NCI-H82 (cell line): Measurements from ENCODE around the gene VPS18.
A peak's percentile ranks its signal among the peaks of the same experiment; 100 is the strongest.

Experiments
- DNase-seq: peaks from one replicate; lab custom pipeline; 2025; lab: John Stamatoyannopoulos, UW

Gene VPS18

DNA sequence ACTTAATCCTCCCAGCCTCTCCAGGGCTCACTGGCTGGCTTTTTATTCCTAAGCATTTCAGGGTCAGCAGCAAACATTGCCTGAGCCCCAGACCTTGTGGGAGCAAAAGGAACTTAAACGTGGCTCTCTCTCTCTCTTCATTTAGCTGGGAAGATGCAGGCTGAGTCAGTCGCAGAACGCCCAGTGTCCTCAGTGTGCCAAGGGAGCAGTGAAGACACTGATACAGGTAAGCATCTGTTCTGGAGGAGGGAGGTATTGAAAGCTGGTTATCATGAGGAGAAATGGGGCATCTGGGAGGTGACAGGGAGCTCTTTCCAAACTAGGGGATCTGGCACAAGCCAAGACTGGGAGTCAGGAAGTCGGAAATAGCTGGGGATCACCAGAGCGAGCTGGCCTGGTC, 24.6 kb upstream of the VPS18 start:
- DNase-seq: peak; percentile 45

DNA sequence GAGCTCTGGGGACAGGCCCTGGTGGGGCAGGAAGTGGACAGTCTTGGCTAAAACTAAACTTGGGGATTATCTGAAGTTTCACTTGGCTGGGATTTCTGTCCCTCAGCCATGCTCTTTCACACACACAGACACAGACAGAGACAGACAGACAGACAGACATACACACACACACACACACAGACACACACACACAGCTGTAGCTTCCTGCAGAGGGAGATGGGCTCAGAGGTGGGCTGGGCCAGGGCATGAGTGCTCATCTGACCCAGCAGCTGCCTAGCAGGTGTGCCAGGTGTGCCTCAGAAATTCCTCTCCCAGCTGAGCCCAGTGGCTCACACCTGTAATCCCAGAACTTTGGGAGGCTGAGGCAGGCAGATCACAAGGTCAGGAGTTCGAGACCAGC, 23.5 kb upstream of the VPS18 start:
- DNase-seq: no peak

- DNase-seq: no peak
Observed at GRCh38 chr15:40871749-40872617, 22.3 kb upstream of the VPS18 start.

GRCh38 chr15:40872791-40873693, 21.2 kb upstream of the VPS18 start:
- no peak for DNase-seq

- DNase-seq: peak; percentile 91
Observed at GRCh38 chr15:40873694-40874561, 20.3 kb upstream of the VPS18 start, which contains the start of gene RHOV. Gene RHOV (minus strand): TSS chr15:40874234. CDS start chr15:40874139, 95 bp downstream.

- no peak for DNase-seq
Observed at GRCh38 chr15:40875991-40876730, 18.1 kb upstream of the VPS18 start.

DNA sequence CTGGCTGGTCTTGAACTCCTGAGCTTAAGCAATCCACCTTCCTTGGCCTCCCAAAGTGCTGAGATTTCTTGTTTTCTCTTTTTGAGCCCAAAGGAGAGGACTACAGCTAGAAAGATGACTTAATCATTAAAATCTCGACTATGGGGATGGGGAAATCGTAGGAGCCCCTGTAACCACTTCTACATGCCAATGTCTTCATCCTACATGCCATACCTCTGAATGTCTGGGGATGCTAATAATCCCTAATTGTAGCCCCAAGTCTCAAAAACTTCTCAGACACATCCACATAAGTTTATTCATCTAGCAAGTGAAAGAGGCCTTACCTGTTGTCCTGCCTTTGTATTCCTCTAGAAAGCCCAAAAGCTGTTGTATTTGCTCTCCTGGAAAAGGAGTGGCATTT, 16.6 kb upstream of the VPS18 start:
- DNase-seq: no peak

GRCh38 chr15:40878785-40879184, 15.5 kb upstream of the VPS18 start:
- DNase-seq: no peak

DNA sequence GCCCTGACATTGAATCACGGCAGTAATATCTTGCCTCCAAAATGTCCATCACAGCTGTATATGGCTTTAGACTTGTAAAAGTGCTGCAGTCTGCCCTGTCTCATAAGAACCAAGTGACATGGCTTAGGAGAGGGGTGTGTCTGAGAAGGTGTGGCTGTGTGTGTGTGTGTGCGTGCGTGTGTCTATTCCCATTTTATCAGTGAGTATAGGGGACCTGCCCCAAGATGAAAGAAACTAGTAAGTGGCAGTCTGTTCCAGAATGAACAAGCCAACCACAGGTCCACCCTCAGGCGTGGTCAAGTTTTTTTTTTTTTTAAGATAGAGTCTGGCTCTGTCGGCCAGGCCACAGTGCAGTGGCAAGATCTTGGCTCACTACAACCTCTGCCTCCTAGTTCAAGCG, 14.6 kb upstream of the VPS18 start:
- no peak for DNase-seq

DNA sequence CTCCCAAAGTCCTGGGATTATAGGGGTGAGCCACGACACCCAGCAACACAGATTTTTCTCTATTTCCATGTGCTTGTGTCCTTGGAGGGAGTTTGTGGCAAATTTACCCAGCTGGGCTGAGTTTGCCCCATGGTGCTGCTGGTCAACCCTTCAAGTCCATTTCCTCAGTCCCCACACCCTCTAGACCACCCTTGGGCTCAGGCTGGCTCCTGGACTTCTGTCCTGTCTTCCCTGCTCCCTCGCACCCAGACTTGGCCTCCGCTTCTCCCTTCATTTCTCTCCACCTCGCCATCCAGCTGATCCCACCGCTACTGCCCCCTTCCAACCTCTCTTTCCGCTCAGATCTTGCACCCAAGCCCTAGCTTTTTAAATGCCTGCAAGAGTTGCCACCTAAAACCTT, 12.9 kb upstream of the VPS18 start:
- DNase-seq: no peak

- DNase-seq: no peak
Observed at GRCh38 chr15:40886586-40886985, 7.7 kb upstream of the VPS18 start.

DNA sequence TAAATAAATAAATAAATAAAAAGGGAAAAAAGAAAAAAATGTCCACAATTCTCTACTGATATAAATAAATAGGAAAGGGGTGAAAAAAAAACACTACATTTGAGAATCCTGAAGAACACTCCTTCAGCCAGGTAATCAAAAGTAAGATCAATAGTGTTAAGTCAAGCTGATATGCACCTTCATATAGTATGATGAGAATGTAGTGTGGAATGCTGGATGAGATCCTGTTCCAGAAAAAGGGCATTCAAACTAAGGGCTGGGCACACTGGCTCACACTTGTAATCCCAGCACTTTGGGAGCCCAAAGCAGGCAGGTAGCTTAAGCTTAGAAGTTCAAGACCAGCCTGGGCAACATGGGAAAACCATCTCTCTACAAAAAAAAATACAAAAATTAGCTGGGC, 5.1 kb upstream of the VPS18 start:
- DNase-seq: no peak

GRCh38 chr15:40891138-40891537, 3.1 kb upstream of the VPS18 start:
- no peak for DNase-seq

GRCh38 chr15:40891810-40892446, 2.3 kb upstream of the VPS18 start:
- DNase-seq: peak; percentile 70

DNA sequence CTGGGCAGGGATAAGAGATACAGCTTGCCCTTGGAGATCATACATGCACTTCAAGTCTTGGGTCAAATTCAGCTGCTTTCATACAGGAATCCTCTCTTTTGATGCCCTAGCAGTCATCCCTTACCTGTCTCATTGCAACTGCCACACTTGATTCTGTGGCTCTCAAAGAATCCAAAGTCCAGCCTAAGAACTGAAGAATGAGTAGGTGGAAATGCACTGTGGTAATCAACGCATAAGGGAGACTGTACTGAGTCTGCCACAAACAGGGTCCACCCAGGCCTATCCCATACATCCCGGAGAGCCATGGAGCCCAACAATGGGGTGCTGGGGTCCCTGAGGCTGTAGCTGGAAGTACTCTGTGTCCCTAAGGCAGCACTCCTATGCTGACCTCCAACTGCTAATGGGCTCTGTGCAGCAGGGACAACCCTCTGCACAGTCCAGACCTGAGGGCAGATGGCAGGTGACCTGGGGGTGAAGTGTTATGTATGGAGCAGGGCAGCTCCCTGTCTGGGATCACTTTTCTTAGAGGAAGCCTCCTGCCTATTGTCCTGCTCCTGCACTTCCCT, 1.7 kb upstream of the VPS18 start:
- no peak for DNase-seq

DNA sequence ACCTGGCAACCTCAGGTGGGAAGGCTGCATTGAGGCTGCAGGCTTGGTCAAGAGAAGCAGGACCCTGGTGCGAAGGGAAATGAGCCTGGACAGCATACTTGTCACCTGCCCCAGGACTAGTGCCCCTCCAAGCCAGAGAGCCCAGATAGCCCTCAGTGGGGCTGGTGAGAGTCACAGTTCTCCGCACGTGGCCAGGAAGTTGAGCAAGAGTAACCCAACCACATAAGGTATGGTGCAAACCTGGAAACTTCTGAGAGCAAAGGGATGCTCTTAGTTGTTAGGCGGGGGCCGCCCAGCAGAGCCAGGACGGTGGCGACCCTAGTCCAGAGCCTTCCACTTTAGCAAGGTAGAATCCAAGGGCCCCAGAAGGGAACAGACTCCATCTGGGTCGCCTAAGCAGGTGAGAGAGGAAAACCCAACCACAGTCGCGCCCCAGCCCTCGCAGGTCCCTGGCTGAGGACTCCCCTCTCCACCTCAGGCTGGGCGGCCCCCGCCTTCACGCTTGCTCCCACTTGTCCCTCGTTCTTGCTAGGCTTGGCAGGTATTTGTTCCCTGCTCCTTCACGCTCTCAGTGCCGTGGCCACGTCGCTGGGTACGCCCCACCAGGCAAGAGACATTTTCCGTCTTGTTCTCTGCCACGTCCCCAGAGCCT, 1.1 kb upstream of the VPS18 start:
- DNase-seq: no peak

DNA sequence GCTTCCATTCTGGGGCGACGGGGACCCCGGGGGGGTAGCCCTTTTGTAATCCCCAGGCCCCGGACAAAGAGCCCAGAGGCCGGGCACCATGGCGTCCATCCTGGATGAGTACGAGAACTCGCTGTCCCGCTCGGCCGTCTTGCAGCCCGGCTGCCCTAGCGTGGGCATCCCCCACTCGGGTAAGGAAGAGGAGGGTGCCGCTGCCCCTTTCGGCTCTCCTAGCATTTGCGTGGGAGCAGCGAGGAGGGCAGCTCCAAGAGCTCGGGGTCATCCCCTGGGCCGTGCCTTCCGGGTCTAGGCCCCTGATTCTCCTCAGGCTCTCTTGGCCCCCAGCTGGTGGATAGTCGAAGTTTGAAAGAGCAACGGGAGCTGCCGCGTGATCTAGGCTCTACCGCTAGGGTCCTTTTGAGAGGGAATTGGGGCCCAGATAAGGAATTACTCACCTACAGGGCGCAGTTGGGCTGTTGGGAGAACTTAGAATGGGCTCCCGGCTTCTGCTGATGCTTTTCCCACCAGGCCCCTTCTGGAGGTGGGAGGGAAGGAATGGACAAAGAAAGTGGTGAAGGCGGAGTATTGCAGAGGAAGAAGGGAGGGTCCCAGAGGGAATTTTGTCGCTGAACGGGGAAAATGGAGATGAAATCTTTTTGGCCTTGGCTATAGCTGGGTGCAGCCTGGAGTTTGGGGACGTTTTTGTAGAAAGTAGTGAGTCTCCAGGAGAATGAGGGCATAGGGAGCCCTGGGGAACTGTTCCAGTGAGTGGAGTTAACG, 615 bp downstream of the VPS18 start:
- peak; percentile 81 for DNase-seq

DNA sequence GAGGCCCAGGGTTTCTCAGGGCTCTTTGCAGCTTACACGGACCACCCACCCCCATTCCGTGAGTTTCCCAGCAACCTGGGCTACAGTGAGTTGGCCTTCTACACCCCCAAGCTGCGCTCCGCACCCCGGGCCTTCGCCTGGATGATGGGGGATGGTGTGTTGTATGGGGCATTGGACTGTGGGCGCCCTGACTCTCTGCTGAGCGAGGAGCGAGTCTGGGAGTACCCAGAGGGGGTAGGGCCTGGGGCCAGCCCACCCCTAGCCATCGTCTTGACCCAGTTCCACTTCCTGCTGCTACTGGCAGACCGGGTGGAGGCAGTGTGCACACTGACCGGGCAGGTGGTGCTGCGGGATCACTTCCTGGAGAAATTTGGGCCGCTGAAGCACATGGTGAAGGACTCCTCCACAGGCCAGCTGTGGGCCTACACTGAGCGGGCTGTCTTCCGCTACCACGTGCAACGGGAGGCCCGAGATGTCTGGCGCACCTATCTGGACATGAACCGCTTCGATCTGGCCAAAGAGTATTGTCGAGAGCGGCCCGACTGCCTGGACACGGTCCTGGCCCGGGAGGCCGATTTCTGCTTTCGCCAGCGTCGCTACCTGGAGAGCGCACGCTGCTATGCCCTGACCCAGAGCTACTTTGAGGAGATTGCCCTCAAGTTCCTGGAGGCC, 5.4 kb downstream of the VPS18 start:
- DNase-seq: no peak
